Left ventricle myocardium superior (tissue), 1 donor: ENCODE results near the gene GJB6. TPM values are rescaled to one million over a fixed set of nuclear protein-coding genes. Genes with fewer than 3 reads are reported as not detected.

ENCODE experiments used
- total RNA-seq: library from RNA; stranded (reverse); fragmentation: NEBNext Ultra II Directional; extraction: Animal tissue kit (Norgen Biotek cat#: 25700); gene quantifications from one replicate; pipeline ENCODE4 v1.2.1, GENCODE V29; 2021
- donor health status: DM: no; HTN: yes; CAD: no; lungs with severe emphysema.

The GJB6 gene
- total RNA-seq, 1 donor from 2014 or later = not detected

Other genes starting within 250 kb of the GJB6 start
- 17.9 TPM for gene GJA3, start 71.3 kb downstream of the GJB6 start, total RNA-seq
- 0.42 TPM for gene GJB2, start 39.4 kb downstream of the GJB6 start, total RNA-seq